ENCODE results near the gene TIMD4.
"Not testable (repeated sequence)": the region's sequence is repeated elsewhere in the genome, so short reads cannot be mapped to it uniquely, and the experiment has no call there.

TIMD4 gene

GRCh38 chr5:156963125-156963524, at the start of gene TIMD4:
TSS of gene TIMD4 (minus strand) at chr5:156963226. CDS start at chr5:156963198, 28 bp downstream.
- no peak for DNase-seq

GRCh38 chr5:157006262-157006661, 43.2 kb upstream of the TIMD4 start:
- DNase-seq, result no peak

- DNase-seq, result no peak
Observed at GRCh38 chr5:157004893-157005551, 42.0 kb upstream of the TIMD4 start.

- DNase-seq, result no peak
Observed at GRCh38 chr5:156991714-156992113, 28.7 kb upstream of the TIMD4 start.

- DNase-seq, result no peak
Observed at GRCh38 chr5:156984064-156984463, 21.0 kb upstream of the TIMD4 start.

- no peak for DNase-seq
Observed at GRCh38 chr5:156981481-156981880, 18.5 kb upstream of the TIMD4 start.

GRCh38 chr5:156974328-156974727, 11.3 kb upstream of the TIMD4 start:
- DNase-seq, result no peak

GRCh38 chr5:156971848-156972525, 9.0 kb upstream of the TIMD4 start:
- no peak for DNase-seq

GRCh38 chr5:156971415-156971814, 8.4 kb upstream of the TIMD4 start:
- no peak for DNase-seq

GRCh38 chr5:156967386-156967785, 4.4 kb upstream of the TIMD4 start:
- DNase-seq, result not testable (repeated sequence)

- no peak for DNase-seq
Observed at GRCh38 chr5:156956321-156956720, 6.7 kb downstream of the TIMD4 start.

GRCh38 chr5:156951359-156951758, 11.7 kb downstream of the TIMD4 start:
- peak; percentile 30 for DNase-seq

GRCh38 chr5:156950716-156951115, 12.3 kb downstream of the TIMD4 start:
- DNase-seq, result no peak

- DNase-seq, result no peak
Observed at GRCh38 chr5:156949424-156949823, 13.6 kb downstream of the TIMD4 start.

GRCh38 chr5:156947925-156948324, 15.1 kb downstream of the TIMD4 start:
- no peak for DNase-seq

- no peak for DNase-seq
Observed at GRCh38 chr5:156942064-156942463, 21.0 kb downstream of the TIMD4 start.

GRCh38 chr5:156940462-156940861, 22.6 kb downstream of the TIMD4 start:
- not testable (repeated sequence) for DNase-seq

- DNase-seq, result no peak
Observed at GRCh38 chr5:156936972-156937371, 26.1 kb downstream of the TIMD4 start.

GRCh38 chr5:156934450-156935211, 28.4 kb downstream of the TIMD4 start:
- peak; percentile 68 for DNase-seq

GRCh38 chr5:156929366-156929948, 33.6 kb downstream of the TIMD4 start:
- no peak for DNase-seq

- DNase-seq, result no peak
Observed at GRCh38 chr5:156927545-156927944, 35.5 kb downstream of the TIMD4 start.

- DNase-seq, result not testable (repeated sequence)
Observed at GRCh38 chr5:156925767-156926166, 37.3 kb downstream of the TIMD4 start.

- peak; percentile 11 for DNase-seq
Observed at GRCh38 chr5:156922207-156922792, 40.7 kb downstream of the TIMD4 start.

Data from CD4-positive, alpha-beta T cell treated with Interleukin-21 for 1 hour (primary cell).